K562 (cell line): ENCODE results near the gene SPATC1L. TPM values are rescaled to one million over a fixed set of nuclear protein-coding genes. Genes with fewer than 3 reads are reported as not detected.

Source experiments
- CLOCK ChIP-seq: fragments of 250-450 bp; sonication (Bioruptor Pico); IDR thresholded peaks from 2 replicates; pipeline ENCODE4 v1.4.0; 2020; ENCODE audit warnings: mild to moderate bottlenecking, moderate library complexity, borderline replicate concordance
- CTBP1 ChIP-seq: fragments of 450-650 bp; IDR thresholded peaks from 2 replicates; pipeline ENCODE4 v1.6.1; 2016; ENCODE audit warnings: borderline replicate concordance
- ESRRA ChIP-seq: fragments of 450-650 bp; IDR thresholded peaks from 2 replicates; pipeline ENCODE4 v1.6.1; 2014; ENCODE audit warnings: low read depth, mild to moderate bottlenecking, moderate library complexity, borderline replicate concordance
- NCOR1 ChIP-seq: fragments of 450-650 bp; IDR thresholded peaks from 2 replicates; pipeline ENCODE4 v1.6.1; 2016; ENCODE audit warnings: mild to moderate bottlenecking, moderate library complexity
- NRF1 ChIP-seq, 2 experiments: fragments of 450-650 bp; IDR thresholded peaks in 1 of 2; conservative IDR thresholded peaks in 1 of 2; 2 replicates each; pipeline ENCODE4 v1.6.1; 2014; ENCODE audit warnings: mild to moderate bottlenecking in 2 of 2
- POLR3A ChIP-seq: IDR thresholded peaks from 2 replicates; pipeline ENCODE4 v1.6.1; 2011; ENCODE audit warnings: borderline replicate concordance, mild to moderate bottlenecking, moderate library complexity; ENCODE audit not compliant: insufficient read length, insufficient read depth; ENCODE audit errors: extremely low read depth
- RBM34 ChIP-seq: fragments of 200-400 bp; formaldehyde crosslinking; IDR thresholded peaks from 2 replicates; pipeline ENCODE4 v1.6.1; 2018; ENCODE audit warnings: low read length, borderline replicate concordance; ENCODE audit not compliant: insufficient read depth
- ZBTB43 ChIP-seq: sonication (generic); formaldehyde crosslinking; IDR thresholded peaks from 2 replicates; pipeline ENCODE4 v1.8.0; 2023; ENCODE audit warnings: mild to moderate bottlenecking, missing genetic modification reagents
- ZNF551 ChIP-seq: fragments of 250-450 bp; sonication (Bioruptor Pico); IDR thresholded peaks from 2 replicates; pipeline ENCODE4 v1.5.0; 2021; ENCODE audit warnings: mild to moderate bottlenecking, moderate library complexity
- polyA plus RNA-seq, 8 experiments: library from polyadenylated mRNA; depleted of rRNA in 4 of 8; stranded (reverse) in 5 of 8; unstranded in 3 of 8; fragments of >200 nt; fragmentation: Nextera tagmentation in 2 of 8; fragmentation: Illumina TruSeq in 1 of 8; extraction: Ambion mirVana in 2 of 8; extraction: Trizol in 1 of 8; gene quantifications; 2 replicates each; pipeline versions ENCODE4 v1.2.1 to v1.2.3, GENCODE V29; 2011 to 2014; ENCODE audit warnings: inconsistent platforms in 1 of 8, missing spikeins in 1 of 8
- total RNA-seq, 7 experiments: library from RNA; depleted of rRNA in 6 of 7; stranded (reverse); fragments of >200 nt in 6 of 7; fragmentation: Illumina TruSeq in 2 of 7; extraction: Trizol in 2 of 7; gene quantifications; 2 replicates each; pipeline versions ENCODE4 v1.2.1 to v1.2.3, GENCODE V29; 2011 to 2021; ENCODE audit warnings: low replicate concordance in 1 of 7
- TF ChIP-seq, protein P1 (sequence below): sonication (generic); formaldehyde crosslinking; IDR thresholded peaks from 2 replicates; pipeline ENCODE4 v1.8.0; 2023; ENCODE audit warnings: mild to moderate bottlenecking, missing genetic modification reagents
- TF ChIP-seq, protein P2 (sequence below): fragments of 250-450 bp; sonication (Bioruptor Pico); IDR thresholded peaks from 2 replicates; pipeline ENCODE4 v1.8.0; 2021; ENCODE audit warnings: mild to moderate bottlenecking, moderate library complexity

Gene SPATC1L
- total and polyA plus RNA-seq, 9 of the 15 experiments (the other 6 are each of a cell fraction or from before 2014, with no cell fraction given) = 0.14 to 121 (median 34.0) TPM; not detected in 1

DNA sequence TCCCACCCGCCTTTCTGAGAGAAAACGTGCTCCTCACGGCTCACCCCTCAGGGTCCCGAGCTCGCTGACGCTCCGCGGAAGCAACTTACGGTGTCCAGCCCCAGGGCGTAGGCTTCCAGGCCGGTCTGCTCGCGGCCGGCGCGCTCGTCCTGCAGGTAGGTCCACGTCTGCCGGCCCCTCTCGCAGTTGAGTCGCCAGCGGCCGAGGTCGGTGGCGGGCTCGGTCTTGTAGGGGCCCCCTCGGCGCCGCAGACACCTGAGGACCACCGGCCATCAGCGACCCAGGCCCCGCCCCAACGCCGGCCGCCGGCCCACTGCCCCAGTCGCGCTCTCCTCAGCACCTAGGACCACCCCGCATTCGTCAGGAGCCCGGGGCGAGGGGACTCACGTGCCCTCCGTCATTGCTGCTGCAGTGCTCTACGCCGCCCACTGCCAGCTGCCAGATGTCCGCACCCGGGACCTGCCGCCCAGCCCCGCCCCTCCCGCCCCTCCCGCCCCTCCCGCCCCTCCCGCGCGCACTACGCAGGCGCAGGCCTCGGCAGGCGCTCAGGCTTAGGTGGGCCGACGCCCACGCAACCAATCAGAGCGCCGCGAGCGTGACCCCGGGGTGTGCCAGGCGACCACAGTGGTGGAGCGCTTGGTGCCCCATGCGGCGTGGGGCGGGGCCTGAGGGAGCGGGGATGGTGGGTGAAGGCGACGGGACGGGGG lies 44.2 kb upstream of the SPATC1L start, which contains the start of gene LSS (continued):
- TF ChIP-seq, protein P1, sequence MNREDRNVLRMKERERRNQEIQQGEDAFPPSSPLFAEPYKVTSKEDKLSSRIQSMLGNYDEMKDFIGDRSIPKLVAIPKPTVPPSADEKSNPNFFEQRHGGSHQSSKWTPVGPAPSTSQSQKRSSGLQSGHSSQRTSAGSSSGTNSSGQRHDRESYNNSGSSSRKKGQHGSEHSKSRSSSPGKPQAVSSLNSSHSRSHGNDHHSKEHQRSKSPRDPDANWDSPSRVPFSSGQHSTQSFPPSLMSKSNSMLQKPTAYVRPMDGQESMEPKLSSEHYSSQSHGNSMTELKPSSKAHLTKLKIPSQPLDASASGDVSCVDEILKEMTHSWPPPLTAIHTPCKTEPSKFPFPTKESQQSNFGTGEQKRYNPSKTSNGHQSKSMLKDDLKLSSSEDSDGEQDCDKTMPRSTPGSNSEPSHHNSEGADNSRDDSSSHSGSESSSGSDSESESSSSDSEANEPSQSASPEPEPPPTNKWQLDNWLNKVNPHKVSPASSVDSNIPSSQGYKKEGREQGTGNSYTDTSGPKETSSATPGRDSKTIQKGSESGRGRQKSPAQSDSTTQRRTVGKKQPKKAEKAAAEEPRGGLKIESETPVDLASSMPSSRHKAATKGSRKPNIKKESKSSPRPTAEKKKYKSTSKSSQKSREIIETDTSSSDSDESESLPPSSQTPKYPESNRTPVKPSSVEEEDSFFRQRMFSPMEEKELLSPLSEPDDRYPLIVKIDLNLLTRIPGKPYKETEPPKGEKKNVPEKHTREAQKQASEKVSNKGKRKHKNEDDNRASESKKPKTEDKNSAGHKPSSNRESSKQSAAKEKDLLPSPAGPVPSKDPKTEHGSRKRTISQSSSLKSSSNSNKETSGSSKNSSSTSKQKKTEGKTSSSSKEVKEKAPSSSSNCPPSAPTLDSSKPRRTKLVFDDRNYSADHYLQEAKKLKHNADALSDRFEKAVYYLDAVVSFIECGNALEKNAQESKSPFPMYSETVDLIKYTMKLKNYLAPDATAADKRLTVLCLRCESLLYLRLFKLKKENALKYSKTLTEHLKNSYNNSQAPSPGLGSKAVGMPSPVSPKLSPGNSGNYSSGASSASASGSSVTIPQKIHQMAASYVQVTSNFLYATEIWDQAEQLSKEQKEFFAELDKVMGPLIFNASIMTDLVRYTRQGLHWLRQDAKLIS = no peak
- TF ChIP-seq, protein P2, sequence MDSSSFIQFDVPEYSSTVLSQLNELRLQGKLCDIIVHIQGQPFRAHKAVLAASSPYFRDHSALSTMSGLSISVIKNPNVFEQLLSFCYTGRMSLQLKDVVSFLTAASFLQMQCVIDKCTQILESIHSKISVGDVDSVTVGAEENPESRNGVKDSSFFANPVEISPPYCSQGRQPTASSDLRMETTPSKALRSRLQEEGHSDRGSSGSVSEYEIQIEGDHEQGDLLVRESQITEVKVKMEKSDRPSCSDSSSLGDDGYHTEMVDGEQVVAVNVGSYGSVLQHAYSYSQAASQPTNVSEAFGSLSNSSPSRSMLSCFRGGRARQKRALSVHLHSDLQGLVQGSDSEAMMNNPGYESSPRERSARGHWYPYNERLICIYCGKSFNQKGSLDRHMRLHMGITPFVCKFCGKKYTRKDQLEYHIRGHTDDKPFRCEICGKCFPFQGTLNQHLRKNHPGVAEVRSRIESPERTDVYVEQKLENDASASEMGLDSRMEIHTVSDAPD (CRISPR knock-in tag) = no peak
- no peak for TF ChIP-seq POLR3A
- TF ChIP-seq CLOCK (CRISPR knock-in tag) = no peak
- no peak for TF ChIP-seq ZBTB43 (CRISPR knock-in tag)
- peak; percentile 94 to 95 for TF ChIP-seq NRF1 (conservative IDR thresholded peaks at IDR 0.05 in 1 of 2, IDR thresholded peaks at IDR 0.05 in 1 of 2)
- peak; percentile 74; the same call in 1 of the 2 replicates for TF ChIP-seq CTBP1
- no peak for TF ChIP-seq RBM34
- no peak for TF ChIP-seq ZNF551 (CRISPR knock-in tag)
- no peak for TF ChIP-seq NCOR1
- no peak for TF ChIP-seq ESRRA
